Bladder microvascular endothelial cell (primary cell): ENCODE results near the gene DIDO1. TPM values are rescaled to one million over a fixed set of nuclear protein-coding genes. Genes with fewer than 3 reads are reported as not detected.

Source experiments
- total RNA-seq: library from RNA; depleted of rRNA; stranded (reverse); fragments of >200 nt; gene quantifications from 2 replicates; pipeline ENCODE4 v1.2.3, GENCODE V29; 2014

DIDO1 gene
- 21.5 and 50.9 TPM in 2 replicates for total RNA-seq

GRCh38 chr20:62926229-62927127 is at the start of gene DIDO1:
TSS of gene DIDO1 (minus strand) at chr20:62926505.

GRCh38 chr20:62952373-62952967 is 26.2 kb upstream of the DIDO1 start, which contains the start of gene SLC17A9:
TSS of gene SLC17A9 (plus strand) at chr20:62952709. CDS start at chr20:62952831, 122 bp downstream.

DNA sequence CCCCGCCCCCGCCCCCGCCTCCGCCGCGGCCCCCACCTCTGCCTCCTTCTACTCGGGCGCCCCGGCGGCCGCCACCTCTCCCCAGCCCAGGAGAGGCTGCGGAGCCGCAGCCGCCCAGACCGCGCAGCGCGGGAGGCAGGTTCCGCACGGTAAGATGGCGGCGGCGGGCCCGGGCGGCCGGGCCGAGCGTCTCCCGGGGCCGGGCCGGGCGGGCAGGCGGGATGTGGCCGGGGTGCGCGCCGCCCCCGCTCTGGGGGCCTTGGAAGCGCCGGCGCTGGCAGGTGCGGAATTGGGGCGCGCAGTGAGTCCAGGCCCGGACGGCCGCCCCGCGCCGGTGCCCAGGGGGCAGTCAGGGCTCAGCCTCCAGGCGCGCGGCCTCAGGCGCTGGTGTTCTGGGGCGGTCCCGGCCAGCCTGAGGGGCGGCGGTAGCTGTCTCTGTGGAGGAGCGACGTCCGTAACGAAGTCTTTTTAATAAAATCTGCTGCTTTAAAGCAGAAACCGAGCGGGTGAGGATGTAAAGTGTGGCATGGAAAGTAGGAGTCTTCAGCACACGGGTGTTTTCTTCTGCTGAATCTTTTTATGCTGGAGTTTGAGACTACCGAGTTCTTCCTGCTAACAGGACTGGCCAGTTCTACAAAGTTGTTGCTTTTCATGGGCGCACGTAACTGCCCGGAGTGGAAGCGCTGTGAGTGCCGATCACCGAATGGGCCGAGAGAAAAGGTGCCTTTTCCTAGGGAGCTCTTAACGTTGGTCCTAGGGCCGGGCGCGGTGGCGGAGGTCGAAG is 12.0 kb upstream of the DIDO1 start, which contains the start of gene GID8:
Gene GID8 (plus strand): TSS at position 43 of the 784 bp plus-strand sequence. CDS start 3,356 bp downstream, outside the sequence.

GRCh38 chr20:62861726-62862336 is 64.5 kb downstream of the DIDO1 start, which contains the start of gene TCFL5:
TSS of gene TCFL5 (minus strand) at chr20:62861822. CDS start at chr20:62861670, 152 bp downstream.

Other genes starting within 250 kb of the DIDO1 start
- under 0.01 TPM in 1 of 2 replicates, not detected in the other for gene NTSR1, start 217.7 kb downstream of the DIDO1 start, total RNA-seq
- 11.8 and 17.5 TPM in 2 replicates for gene MRGBP, start 130.0 kb downstream of the DIDO1 start, total RNA-seq
- gene OGFR, start 121.7 kb downstream of the DIDO1 start, total RNA-seq = 33.0 and 40.8 TPM in 2 replicates
- gene COL9A3, start 109.5 kb downstream of the DIDO1 start, total RNA-seq = 0.32 and 0.69 TPM in 2 replicates
- gene TCFL5, start 64.7 kb downstream of the DIDO1 start, total RNA-seq = 10.2 and 11.7 TPM in 2 replicates
- gene GID8, start 11.6 kb upstream of the DIDO1 start, total RNA-seq = 29.8 and 37.3 TPM in 2 replicates
- gene SLC17A9, start 26.2 kb upstream of the DIDO1 start, total RNA-seq = 6.9 and 7.3 TPM in 2 replicates
- gene BHLHE23, start 80.5 kb upstream of the DIDO1 start, total RNA-seq = not detected in 2 replicates